SU-DHL-6 (cell line): ENCODE data around the gene BAMBI.
A peak's percentile ranks its signal among the peaks of the same experiment; 100 is the strongest.

ENCODE experiments used
- EZH2phosphoT487 ChIP-seq: fragments of 200-600 bp; sonication (generic), shearing (Covaris generic); conservative IDR thresholded peaks from 2 replicates; pipeline ENCODE4 v1.6.1; 2018; ENCODE audit warnings: mild to moderate bottlenecking, antibody characterized with exemption, low read length, moderate library complexity, mixed read lengths
- TF ChIP-seq, protein P1 (sequence below): fragments of 200-600 bp; sonication (generic); IDR thresholded peaks from one replicate; pipeline ENCODE4 v1.5.1; 2017; ENCODE audit warnings: antibody characterized with exemption, mild to moderate bottlenecking, low read length, moderate library complexity; ENCODE audit not compliant: insufficient read depth, poor library complexity, severe bottlenecking

DNA sequence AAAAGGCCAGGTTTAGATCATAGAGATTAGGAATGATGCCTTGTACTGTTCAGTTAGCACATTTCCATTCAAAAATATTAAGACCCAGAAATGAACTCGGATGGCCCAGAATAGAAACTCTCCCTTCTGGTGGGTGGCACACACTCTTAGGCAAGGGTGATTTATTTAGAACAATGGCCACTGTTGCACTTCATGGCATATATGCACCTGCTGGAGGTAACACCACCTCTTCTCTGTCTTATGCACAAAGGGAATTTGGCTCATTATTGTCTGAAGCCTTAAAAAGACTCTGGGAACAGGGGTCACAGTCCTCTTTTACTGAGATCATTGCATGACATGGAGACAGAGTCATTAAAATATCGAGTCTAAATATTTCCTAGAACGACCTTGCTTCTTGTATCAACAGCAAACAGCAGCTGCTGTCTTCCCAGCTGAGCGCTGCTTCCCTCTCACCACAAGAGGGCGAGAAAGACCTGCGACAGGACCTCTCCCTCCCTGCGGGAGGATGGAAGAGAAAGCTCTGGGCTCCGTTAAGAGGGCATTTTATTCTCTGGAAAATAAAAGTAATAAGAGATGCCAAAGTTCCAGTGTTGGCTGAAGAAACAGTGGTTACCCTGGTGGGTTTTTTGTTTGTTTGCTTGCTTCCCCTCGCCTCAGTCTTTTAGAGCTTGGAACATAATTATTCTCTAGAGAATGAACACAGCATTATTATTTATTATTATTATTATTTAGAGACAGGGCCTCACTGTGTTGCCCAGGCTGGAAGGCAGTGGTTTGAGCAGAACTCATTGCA lies 13.5 kb upstream of the BAMBI start:
- TF ChIP-seq, protein P1, sequence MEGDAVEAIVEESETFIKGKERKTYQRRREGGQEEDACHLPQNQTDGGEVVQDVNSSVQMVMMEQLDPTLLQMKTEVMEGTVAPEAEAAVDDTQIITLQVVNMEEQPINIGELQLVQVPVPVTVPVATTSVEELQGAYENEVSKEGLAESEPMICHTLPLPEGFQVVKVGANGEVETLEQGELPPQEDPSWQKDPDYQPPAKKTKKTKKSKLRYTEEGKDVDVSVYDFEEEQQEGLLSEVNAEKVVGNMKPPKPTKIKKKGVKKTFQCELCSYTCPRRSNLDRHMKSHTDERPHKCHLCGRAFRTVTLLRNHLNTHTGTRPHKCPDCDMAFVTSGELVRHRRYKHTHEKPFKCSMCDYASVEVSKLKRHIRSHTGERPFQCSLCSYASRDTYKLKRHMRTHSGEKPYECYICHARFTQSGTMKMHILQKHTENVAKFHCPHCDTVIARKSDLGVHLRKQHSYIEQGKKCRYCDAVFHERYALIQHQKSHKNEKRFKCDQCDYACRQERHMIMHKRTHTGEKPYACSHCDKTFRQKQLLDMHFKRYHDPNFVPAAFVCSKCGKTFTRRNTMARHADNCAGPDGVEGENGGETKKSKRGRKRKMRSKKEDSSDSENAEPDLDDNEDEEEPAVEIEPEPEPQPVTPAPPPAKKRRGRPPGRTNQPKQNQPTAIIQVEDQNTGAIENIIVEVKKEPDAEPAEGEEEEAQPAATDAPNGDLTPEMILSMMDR: peak; percentile 85
- TF ChIP-seq EZH2phosphoT487: no peak
